A673 (cell line): ENCODE measurements around the gene CSF2.

Experiments used
- EZH2 ChIP-seq: fragments of 200-600 bp; sonication (generic); IDR thresholded peaks from 2 replicates; pipeline ENCODE4 v1.6.1; 2017; ENCODE audit warnings: borderline replicate concordance, low read depth, mild to moderate bottlenecking, mixed read lengths, antibody characterized with exemption, low read length; ENCODE audit not compliant: poor library complexity, severe bottlenecking
- TF ChIP-seq, protein P1 (sequence below): fragments of 300-800, 200-600 bp; sonication (generic); conservative IDR thresholded peaks from 2 replicates; pipeline ENCODE4 v1.5.1; 2017; ENCODE audit warnings: low read depth, mild to moderate bottlenecking, antibody characterized with exemption, low read length, moderate library complexity, mixed read lengths

DNA sequence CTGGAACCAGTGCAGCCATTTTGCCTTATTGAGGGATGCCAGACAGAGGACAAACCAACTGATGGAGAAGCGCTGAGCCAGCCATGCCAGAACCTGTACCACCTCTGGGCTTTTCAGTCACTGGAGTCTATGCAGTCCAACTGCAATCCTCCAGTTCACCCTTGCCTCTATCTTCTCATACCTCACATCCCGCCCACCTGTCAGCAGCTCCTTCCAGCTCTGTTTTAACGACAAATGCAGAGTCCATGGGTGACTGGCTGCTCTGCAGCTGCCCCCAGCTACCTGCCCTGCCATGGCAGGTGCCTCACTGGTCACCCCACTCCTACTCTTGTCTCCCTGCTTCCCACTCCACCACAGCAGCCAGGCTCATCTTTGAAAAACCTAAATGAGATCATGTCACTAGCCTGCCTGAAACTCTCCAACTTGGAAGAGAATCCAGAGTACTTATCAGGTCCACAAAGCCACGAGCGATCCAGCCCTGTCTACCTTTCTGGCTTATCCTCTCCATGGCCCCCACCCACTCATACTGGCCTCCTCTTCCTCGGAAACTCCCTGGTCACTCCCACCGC, 48.1 kb upstream of the CSF2 start:
- TF ChIP-seq, protein P1, sequence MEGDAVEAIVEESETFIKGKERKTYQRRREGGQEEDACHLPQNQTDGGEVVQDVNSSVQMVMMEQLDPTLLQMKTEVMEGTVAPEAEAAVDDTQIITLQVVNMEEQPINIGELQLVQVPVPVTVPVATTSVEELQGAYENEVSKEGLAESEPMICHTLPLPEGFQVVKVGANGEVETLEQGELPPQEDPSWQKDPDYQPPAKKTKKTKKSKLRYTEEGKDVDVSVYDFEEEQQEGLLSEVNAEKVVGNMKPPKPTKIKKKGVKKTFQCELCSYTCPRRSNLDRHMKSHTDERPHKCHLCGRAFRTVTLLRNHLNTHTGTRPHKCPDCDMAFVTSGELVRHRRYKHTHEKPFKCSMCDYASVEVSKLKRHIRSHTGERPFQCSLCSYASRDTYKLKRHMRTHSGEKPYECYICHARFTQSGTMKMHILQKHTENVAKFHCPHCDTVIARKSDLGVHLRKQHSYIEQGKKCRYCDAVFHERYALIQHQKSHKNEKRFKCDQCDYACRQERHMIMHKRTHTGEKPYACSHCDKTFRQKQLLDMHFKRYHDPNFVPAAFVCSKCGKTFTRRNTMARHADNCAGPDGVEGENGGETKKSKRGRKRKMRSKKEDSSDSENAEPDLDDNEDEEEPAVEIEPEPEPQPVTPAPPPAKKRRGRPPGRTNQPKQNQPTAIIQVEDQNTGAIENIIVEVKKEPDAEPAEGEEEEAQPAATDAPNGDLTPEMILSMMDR = no peak
- TF ChIP-seq EZH2 = no peak
